ENCODE data around the gene IZUMO3.

The IZUMO3 gene

GRCh38 chr9:24552526-24553182 is 7.0 kb upstream of the IZUMO3 start:
- TF ChIP-seq CTCF (IDR thresholded peaks at IDR 0.05; ENCODE audit: poor library complexity, severe bottlenecking) = no peak
- Histone ChIP-seq H3K9me3 (ENCODE audit: severe bottlenecking) (no peaks in the 10 kb centered on the region), H3K4me1 (ENCODE audit: insufficient read depth, poor library complexity, severe bottlenecking) (no peaks in the 10 kb centered on the region), H3K36me3 (ENCODE audit: low read depth) (no peaks in the 10 kb centered on the region), H3K27me3 (ENCODE audit: insufficient read depth, poor library complexity, severe bottlenecking) (no peaks in the 10 kb centered on the region), H3K4me3 (ENCODE audit: severe bottlenecking) (no peak overlapping the region), H3K27ac (ENCODE audit: poor library complexity, severe bottlenecking) (no peak overlapping the region)
- no peak for ATAC-seq (ENCODE audit: low read depth)
- DNase-seq (ENCODE audit: low spot score) = no peak

GRCh38 chr9:24545285-24545684 is 412 bp downstream of the IZUMO3 start:
- Histone ChIP-seq H3K27ac (ENCODE audit: poor library complexity, severe bottlenecking) (no peak overlapping the region), H3K4me1 (ENCODE audit: insufficient read depth, poor library complexity, severe bottlenecking) (no peaks in the 10 kb centered on the region), H3K4me3 (ENCODE audit: severe bottlenecking) (no peak overlapping the region), H3K9me3 (ENCODE audit: severe bottlenecking) (no peaks in the 10 kb centered on the region), H3K36me3 (ENCODE audit: low read depth) (no peaks in the 10 kb centered on the region), H3K27me3 (ENCODE audit: insufficient read depth, poor library complexity, severe bottlenecking) (no peaks in the 10 kb centered on the region)
- TF ChIP-seq CTCF (IDR thresholded peaks at IDR 0.05; ENCODE audit: poor library complexity, severe bottlenecking) = no peak
- no peak for ATAC-seq (ENCODE audit: low read depth)
- DNase-seq (ENCODE audit: low spot score) = no peak

DNA sequence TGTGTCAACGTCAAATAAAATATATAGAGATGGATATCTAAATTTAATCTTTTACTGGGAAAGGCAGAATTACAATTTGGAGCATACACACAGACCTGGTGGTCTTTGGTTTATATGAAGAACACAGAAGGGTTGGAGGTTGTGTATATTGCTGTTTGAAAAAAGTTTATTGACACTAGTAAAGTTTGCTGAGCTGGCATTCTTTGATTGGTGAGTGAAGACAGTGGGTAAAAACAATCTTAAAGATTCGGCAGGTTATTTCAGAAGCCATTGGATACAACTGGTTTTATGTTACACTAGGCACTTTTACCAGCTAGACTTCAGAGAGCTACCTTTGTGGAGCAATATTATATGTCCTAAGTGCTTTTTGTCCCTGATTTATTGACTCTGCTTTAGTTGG is 27.2 kb downstream of the IZUMO3 start:
- DNase-seq (ENCODE audit: low spot score) (no peak), ATAC-seq (ENCODE audit: low read depth) (no peak)
- Histone ChIP-seq H3K4me3 (ENCODE audit: severe bottlenecking) (no peak overlapping the region), H3K27ac (ENCODE audit: poor library complexity, severe bottlenecking) (no peak overlapping the region), H3K36me3 (ENCODE audit: low read depth) (no peaks in the 10 kb centered on the region), H3K9me3 (ENCODE audit: severe bottlenecking) (no peaks in the 10 kb centered on the region), H3K4me1 (ENCODE audit: insufficient read depth, poor library complexity, severe bottlenecking) (peaks cover 4% of the 10 kb centered on the region), H3K27me3 (ENCODE audit: insufficient read depth, poor library complexity, severe bottlenecking) (no peaks in the 10 kb centered on the region)
- no peak for TF ChIP-seq CTCF (IDR thresholded peaks at IDR 0.05; ENCODE audit: poor library complexity, severe bottlenecking)

- DNase-seq (ENCODE audit: low spot score) (no peak), ATAC-seq (ENCODE audit: low read depth) (peak; percentile 81)
- Histone ChIP-seq H3K4me1 (ENCODE audit: insufficient read depth, poor library complexity, severe bottlenecking) (peaks cover 8% of the 10 kb centered on the region), H3K27me3 (ENCODE audit: insufficient read depth, poor library complexity, severe bottlenecking) (no peaks in the 10 kb centered on the region), H3K27ac (ENCODE audit: poor library complexity, severe bottlenecking) (no peak overlapping the region), H3K36me3 (ENCODE audit: low read depth) (no peaks in the 10 kb centered on the region), H3K9me3 (ENCODE audit: severe bottlenecking) (no peaks in the 10 kb centered on the region), H3K4me3 (ENCODE audit: severe bottlenecking) (no peak overlapping the region)
- no peak for TF ChIP-seq CTCF (IDR thresholded peaks at IDR 0.05; ENCODE audit: poor library complexity, severe bottlenecking)
These were observed 29.2 kb downstream of the IZUMO3 start for GRCh38 chr9:24516463-24516862.

GRCh38 chr9:24509850-24510249 is 35.8 kb downstream of the IZUMO3 start:
- ATAC-seq (ENCODE audit: low read depth) = no peak
- DNase-seq (ENCODE audit: low spot score) = no peak
- TF ChIP-seq CTCF (IDR thresholded peaks at IDR 0.05; ENCODE audit: poor library complexity, severe bottlenecking) = no peak
- Histone ChIP-seq H3K27ac (ENCODE audit: poor library complexity, severe bottlenecking) (no peak overlapping the region), H3K9me3 (ENCODE audit: severe bottlenecking) (no peaks in the 10 kb centered on the region), H3K4me3 (ENCODE audit: severe bottlenecking) (no peak overlapping the region), H3K36me3 (ENCODE audit: low read depth) (no peaks in the 10 kb centered on the region), H3K4me1 (ENCODE audit: insufficient read depth, poor library complexity, severe bottlenecking) (peaks cover 18% of the 10 kb centered on the region), H3K27me3 (ENCODE audit: insufficient read depth, poor library complexity, severe bottlenecking) (no peaks in the 10 kb centered on the region)

Measured in RWPE2 (cell line).